Panc1 (cell line): ENCODE results near the gene LRP2. TPM values are rescaled to one million over a fixed set of nuclear protein-coding genes. Genes with fewer than 3 reads are reported as not detected.

Experiments
- ATAC-seq: fragments of 200-7000 bp; cut with Tn5 transposase; 2 replicates; pipeline ENCODE4 v1.9.1; 2020; ENCODE audit warnings: mild to moderate bottlenecking, moderate library complexity
- BruUV-seq: library from RNA; stranded (reverse); fragments of 400-500 nt; replicated peaks from 2 replicates; lab custom pipeline; 2021; lab: Mats Ljungman, UMichigan
- CTCF ChIA-PET: fragments of 300-600 bp; sonication (Branson Sonifier 250); formaldehyde crosslinking; loops from one replicate; lab custom pipeline; 2022; ENCODE audit warnings: antibody characterized with exemption; lab: Charles Lee
- POLR2A ChIA-PET: fragments of 300-600 bp; sonication (Branson Sonifier 250); formaldehyde crosslinking; loops from one replicate; lab custom pipeline; 2022; ENCODE audit warnings: antibody characterized with exemption; lab: Charles Lee
- DNase-seq: peaks from one replicate; pipeline ENCODE4 v3.0.0-alpha.2; 2010; ENCODE audit warnings: low read depth, low spot score
- H3K27ac ChIP-seq: 2 replicates; pipeline ENCODE4 v1.5.1; 2011; ENCODE audit warnings: mild to moderate bottlenecking, low read length, inconsistent platforms
- H3K27me3 ChIP-seq: fragments of 200-500 bp; sonication (Bioruptor generic); 2 replicates; pipeline ENCODE4 v1.6.0; 2014; ENCODE audit warnings: low read length, inconsistent platforms; ENCODE audit not compliant: control insufficient read depth, insufficient read depth
- H3K36me3 ChIP-seq: fragments of 200-500 bp; sonication (Bioruptor generic); 2 replicates; pipeline ENCODE4 v1.5.1; 2014; ENCODE audit warnings: inconsistent platforms, mild to moderate bottlenecking, low read length, moderate library complexity; ENCODE audit not compliant: control insufficient read depth, insufficient read depth
- H3K4me1 ChIP-seq: 2 replicates; pipeline ENCODE4 v1.5.1; 2011; ENCODE audit warnings: inconsistent platforms, mild to moderate bottlenecking, low read length, moderate library complexity; ENCODE audit not compliant: control insufficient read depth, insufficient read depth
- H3K4me3 ChIP-seq, 2 experiments: 2 replicates each; pipeline ENCODE4 v1.5.1; 2011 to 2012; ENCODE audit warnings: low read depth in 2 of 2, low read length in 2 of 2, mild to moderate bottlenecking in 2 of 2, inconsistent platforms in 1 of 2, moderate library complexity in 1 of 2
- H3K9me3 ChIP-seq: fragments of 200-500 bp; sonication (Bioruptor generic); 2 replicates; pipeline ENCODE4 v1.5.1; 2014; ENCODE audit warnings: low read depth, mild to moderate bottlenecking, inconsistent platforms, low read length, moderate library complexity; ENCODE audit not compliant: control insufficient read depth, insufficient read depth
- POLR2AphosphoS5 ChIP-seq: IDR thresholded peaks from 2 replicates; pipeline ENCODE4 v1.6.1; 2012; ENCODE audit warnings: mild to moderate bottlenecking, low read depth, low read length, moderate library complexity
- REST ChIP-seq, 2 experiments: IDR thresholded peaks; 2 replicates each; pipeline ENCODE4 v1.6.1; 2011 to 2012; ENCODE audit warnings: low read depth in 2 of 2, control low read depth in 1 of 2, low read length in 1 of 2, mild to moderate bottlenecking in 1 of 2, moderate library complexity in 1 of 2; ENCODE audit not compliant: insufficient read depth in 1 of 2
- SIN3A ChIP-seq: IDR thresholded peaks from 2 replicates; pipeline ENCODE4 v1.6.1; 2012; ENCODE audit warnings: low read depth, mild to moderate bottlenecking, low read length, moderate library complexity, borderline replicate concordance; ENCODE audit not compliant: insufficient read depth
- TCF7L2 ChIP-seq: IDR thresholded peaks from 2 replicates; pipeline ENCODE4 v1.6.1; 2011; ENCODE audit warnings: mild to moderate bottlenecking, low read depth, low read length, inconsistent platforms
- in situ Hi-C: cut with HindIII; loops from 2 replicates; pipeline ENCODE4 v1.10.0; 2016; ENCODE audit warnings: low sequenced_read_pairs, low pct_unique_long_range_greater_than_20kb
- intact Hi-C: fragments of 100-400 bp; cut with micrococcal nuclease; formaldehyde crosslinking; loops from one replicate; pipeline ENCODE4 v1.10.0; 2022; ENCODE audit not compliant: unreplicated experiment
- total RNA-seq: library from RNA; stranded (reverse); gene quantifications from one replicate; pipeline ENCODE4 v1.2.1, GENCODE V29; 2021; ENCODE audit not compliant: unreplicated experiment
- TF ChIP-seq, protein P1 (sequence below): fragments of 450-650 bp; IDR thresholded peaks from 2 replicates; pipeline ENCODE4 v1.5.1; 2017; ENCODE audit warnings: mild to moderate bottlenecking

LRP2 gene
- total RNA-seq, 1 experiment from 2014 or later, result 0.10 TPM

GRCh38 chr2:169160926-169161481 lies 201.3 kb downstream of the LRP2 start:
- in situ Hi-C loops (no loop called here), intact Hi-C loops (no loop called here)
- Histone ChIP-seq H3K27me3 (peaks cover 7% of the 10 kb centered on the region), H3K27ac (no peak overlapping the region), H3K4me3 (no peak overlapping the region), H3K9me3 (no peaks in the 10 kb centered on the region), H3K4me1 (no peaks in the 10 kb centered on the region), H3K36me3 (no peaks in the 10 kb centered on the region; the same call in 1 of the 2 replicates)
- TF ChIP-seq TCF7L2 (no peak), POLR2AphosphoS5 (no peak), REST (IDR thresholded peaks at IDR 0.05; ENCODE audit: insufficient read depth in 1 of 2, low read depth in 2 of 2, low read length in 1 of 2) (no peak), SIN3A (no peak)
- TF ChIP-seq, protein P1, sequence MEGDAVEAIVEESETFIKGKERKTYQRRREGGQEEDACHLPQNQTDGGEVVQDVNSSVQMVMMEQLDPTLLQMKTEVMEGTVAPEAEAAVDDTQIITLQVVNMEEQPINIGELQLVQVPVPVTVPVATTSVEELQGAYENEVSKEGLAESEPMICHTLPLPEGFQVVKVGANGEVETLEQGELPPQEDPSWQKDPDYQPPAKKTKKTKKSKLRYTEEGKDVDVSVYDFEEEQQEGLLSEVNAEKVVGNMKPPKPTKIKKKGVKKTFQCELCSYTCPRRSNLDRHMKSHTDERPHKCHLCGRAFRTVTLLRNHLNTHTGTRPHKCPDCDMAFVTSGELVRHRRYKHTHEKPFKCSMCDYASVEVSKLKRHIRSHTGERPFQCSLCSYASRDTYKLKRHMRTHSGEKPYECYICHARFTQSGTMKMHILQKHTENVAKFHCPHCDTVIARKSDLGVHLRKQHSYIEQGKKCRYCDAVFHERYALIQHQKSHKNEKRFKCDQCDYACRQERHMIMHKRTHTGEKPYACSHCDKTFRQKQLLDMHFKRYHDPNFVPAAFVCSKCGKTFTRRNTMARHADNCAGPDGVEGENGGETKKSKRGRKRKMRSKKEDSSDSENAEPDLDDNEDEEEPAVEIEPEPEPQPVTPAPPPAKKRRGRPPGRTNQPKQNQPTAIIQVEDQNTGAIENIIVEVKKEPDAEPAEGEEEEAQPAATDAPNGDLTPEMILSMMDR, result no peak
- DNase-seq, result no peak
- ATAC-seq, result no peak
- CTCF ChIA-PET, result interaction anchor here (0.6 kb wide), 1 partner anchor 145 kb away, joined by 3 read pairs; no protein-coding TSS in a partner anchor
- POLR2A ChIA-PET, result no interaction called here
- BruUV-seq, result no TSS peak

DNA sequence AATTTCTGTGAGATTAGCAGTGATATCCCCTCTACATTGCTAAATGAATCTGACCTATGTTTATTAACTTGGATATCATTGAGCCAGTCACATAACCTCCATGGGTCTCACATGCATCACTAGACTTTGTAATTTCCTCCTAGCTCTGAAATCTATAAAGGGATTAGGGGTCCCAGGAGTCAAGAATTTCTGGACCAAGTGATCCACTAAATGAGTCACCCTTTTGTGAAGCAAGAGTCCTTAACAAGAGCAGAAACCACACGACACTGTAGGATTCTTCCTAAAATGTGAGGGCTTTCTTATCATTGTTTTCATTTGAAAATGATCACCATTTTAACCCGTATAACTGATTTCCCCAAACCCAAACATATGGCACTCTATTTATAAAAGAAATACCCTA lies 202.6 kb downstream of the LRP2 start:
- intact Hi-C loops, result no loop called here
- no peaks in the 10 kb centered on the region; the same call in 1 of the 2 replicates for H3K36me3 ChIP-seq
- BruUV-seq, result no TSS peak
- no peaks in the 10 kb centered on the region for H3K9me3 ChIP-seq
- TF ChIP-seq POLR2AphosphoS5 (no peak), TCF7L2 (no peak), SIN3A (no peak), REST (IDR thresholded peaks at IDR 0.05; ENCODE audit: insufficient read depth in 1 of 2, low read depth in 2 of 2, low read length in 1 of 2) (no peak)
- TF ChIP-seq, protein P1, result no peak
- peaks cover 5% of the 10 kb centered on the region for H3K27me3 ChIP-seq
- POLR2A ChIA-PET, result no interaction called here
- no peak overlapping the region for H3K4me3 ChIP-seq
- ATAC-seq (no peak), DNase-seq (no peak)
- in situ Hi-C loops, result no loop called here
- H3K27ac ChIP-seq, result no peak overlapping the region
- CTCF ChIA-PET, result no interaction called here
- no peaks in the 10 kb centered on the region for H3K4me1 ChIP-seq
